ENCODE measurements around the gene GGACT.

The GGACT gene

GRCh38 chr13:100588331-100589177, at the start of gene GGACT:
TSS of gene GGACT (minus strand) at chr13:100588789. CDS start at chr13:100532591, 56,198 bp downstream.
- Histone ChIP-seq H3K27ac (ENCODE audit: low read length) (no peak within 1 kb of the TSS), H3K4me3 (ENCODE audit: low read length) (peak within 1 kb of the TSS; percentile 74)

GRCh38 chr13:100637796-100638195, 49.2 kb upstream of the GGACT start:
- H3K4me1 ChIP-seq (ENCODE audit: insufficient read depth, low read length), result no peaks in the 10 kb centered on the region
- H3K27me3 ChIP-seq (ENCODE audit: insufficient read depth, low read length), result no peaks in the 10 kb centered on the region
- no peaks in the 10 kb centered on the region for H3K9me3 ChIP-seq (ENCODE audit: insufficient read depth, low read depth, low read length)
- no peak overlapping the region for H3K4me3 ChIP-seq (ENCODE audit: low read length)
- no peak overlapping the region for H3K9ac ChIP-seq (ENCODE audit: low read depth, low read length)
- H3K27ac ChIP-seq (ENCODE audit: low read length), result no peak overlapping the region
- peaks cover 94% of the 10 kb centered on the region for H3K36me3 ChIP-seq (ENCODE audit: insufficient read depth, low read depth, low read length)

More at GRCh38 chr13:100588331-100589177, at the start of gene GGACT:
- H3K9ac ChIP-seq (ENCODE audit: low read depth, low read length), result peak within 1 kb of the TSS; percentile 73; the same call in 1 of the 2 replicates
- H3K4me1 ChIP-seq (ENCODE audit: insufficient read depth, low read length), result no peaks in the 10 kb centered on the region
- peaks cover 12% of the 10 kb centered on the region for H3K27me3 ChIP-seq (ENCODE audit: insufficient read depth, low read length)
- H3K36me3 ChIP-seq (ENCODE audit: insufficient read depth, low read depth, low read length), result no peaks in the 10 kb centered on the region
- H3K9me3 ChIP-seq (ENCODE audit: insufficient read depth, low read depth, low read length), result no peaks in the 10 kb centered on the region

GRCh38 chr13:100637380-100637779, 48.8 kb upstream of the GGACT start:
- no peaks in the 10 kb centered on the region for H3K4me1 ChIP-seq (ENCODE audit: insufficient read depth, low read length)
- H3K36me3 ChIP-seq (ENCODE audit: insufficient read depth, low read depth, low read length), result peaks cover 94% of the 10 kb centered on the region
- H3K27me3 ChIP-seq (ENCODE audit: insufficient read depth, low read length), result no peaks in the 10 kb centered on the region
- no peak overlapping the region for H3K9ac ChIP-seq (ENCODE audit: low read depth, low read length)
- no peak overlapping the region for H3K4me3 ChIP-seq (ENCODE audit: low read length)
- no peaks in the 10 kb centered on the region for H3K9me3 ChIP-seq (ENCODE audit: insufficient read depth, low read depth, low read length)
- H3K27ac ChIP-seq (ENCODE audit: low read length), result no peak overlapping the region

- Histone ChIP-seq H3K9me3 (ENCODE audit: insufficient read depth, low read depth, low read length) (no peaks in the 10 kb centered on the region), H3K36me3 (ENCODE audit: insufficient read depth, low read depth, low read length) (peaks cover 94% of the 10 kb centered on the region), H3K9ac (ENCODE audit: low read depth, low read length) (no peak overlapping the region)
These were observed 47.9 kb upstream of the GGACT start for GRCh38 chr13:100636441-100636840.

GRCh38 chr13:100636004-100636403, 47.4 kb upstream of the GGACT start:
- H3K27me3 ChIP-seq (ENCODE audit: insufficient read depth, low read length), result no peaks in the 10 kb centered on the region
- H3K27ac ChIP-seq (ENCODE audit: low read length), result no peak overlapping the region
- H3K9ac ChIP-seq (ENCODE audit: low read depth, low read length), result no peak overlapping the region
- peaks cover 3% of the 10 kb centered on the region; the same call in 1 of the 2 replicates for H3K4me1 ChIP-seq (ENCODE audit: insufficient read depth, low read length)
- H3K36me3 ChIP-seq (ENCODE audit: insufficient read depth, low read depth, low read length), result peaks cover 92% of the 10 kb centered on the region
- H3K4me3 ChIP-seq (ENCODE audit: low read length), result no peak overlapping the region
- no peaks in the 10 kb centered on the region for H3K9me3 ChIP-seq (ENCODE audit: insufficient read depth, low read depth, low read length)

More at GRCh38 chr13:100636441-100636840, 47.9 kb upstream of the GGACT start:
- Histone ChIP-seq H3K27me3 (ENCODE audit: insufficient read depth, low read length) (no peaks in the 10 kb centered on the region), H3K4me1 (ENCODE audit: insufficient read depth, low read length) (no peaks in the 10 kb centered on the region; the same call in 1 of the 2 replicates), H3K27ac (ENCODE audit: low read length) (no peak overlapping the region), H3K4me3 (ENCODE audit: low read length) (no peak overlapping the region)

GRCh38 chr13:100634696-100635095, 46.1 kb upstream of the GGACT start:
- Histone ChIP-seq H3K9ac (ENCODE audit: low read depth, low read length) (no peak overlapping the region), H3K36me3 (ENCODE audit: insufficient read depth, low read depth, low read length) (peaks cover 90% of the 10 kb centered on the region), H3K4me3 (ENCODE audit: low read length) (no peak overlapping the region), H3K4me1 (ENCODE audit: insufficient read depth, low read length) (peaks cover 11% of the 10 kb centered on the region), H3K9me3 (ENCODE audit: insufficient read depth, low read depth, low read length) (no peaks in the 10 kb centered on the region), H3K27ac (ENCODE audit: low read length) (no peak overlapping the region), H3K27me3 (ENCODE audit: insufficient read depth, low read length) (no peaks in the 10 kb centered on the region)

GRCh38 chr13:100633461-100633860, 44.9 kb upstream of the GGACT start:
- Histone ChIP-seq H3K9ac (ENCODE audit: low read depth, low read length) (no peak overlapping the region), H3K9me3 (ENCODE audit: insufficient read depth, low read depth, low read length) (no peaks in the 10 kb centered on the region), H3K27me3 (ENCODE audit: insufficient read depth, low read length) (no peaks in the 10 kb centered on the region), H3K4me3 (ENCODE audit: low read length) (no peak overlapping the region), H3K27ac (ENCODE audit: low read length) (no peak overlapping the region), H3K4me1 (ENCODE audit: insufficient read depth, low read length) (peaks cover 11% of the 10 kb centered on the region), H3K36me3 (ENCODE audit: insufficient read depth, low read depth, low read length) (peaks cover 90% of the 10 kb centered on the region)

- no peak overlapping the region for H3K27ac ChIP-seq (ENCODE audit: low read length)
These were observed 42.0 kb upstream of the GGACT start for GRCh38 chr13:100630555-100630954.

GRCh38 chr13:100627120-100627519, 38.5 kb upstream of the GGACT start:
- Histone ChIP-seq H3K36me3 (ENCODE audit: insufficient read depth, low read depth, low read length) (peaks cover 79% of the 10 kb centered on the region), H3K4me1 (ENCODE audit: insufficient read depth, low read length) (peaks cover 11% of the 10 kb centered on the region), H3K27me3 (ENCODE audit: insufficient read depth, low read length) (no peaks in the 10 kb centered on the region), H3K27ac (ENCODE audit: low read length) (no peak overlapping the region), H3K4me3 (ENCODE audit: low read length) (no peak overlapping the region), H3K9me3 (ENCODE audit: insufficient read depth, low read depth, low read length) (no peaks in the 10 kb centered on the region), H3K9ac (ENCODE audit: low read depth, low read length) (no peak overlapping the region)

More at GRCh38 chr13:100630555-100630954, 42.0 kb upstream of the GGACT start:
- H3K4me3 ChIP-seq (ENCODE audit: low read length), result no peak overlapping the region
- no peaks in the 10 kb centered on the region for H3K27me3 ChIP-seq (ENCODE audit: insufficient read depth, low read length)
- no peaks in the 10 kb centered on the region for H3K9me3 ChIP-seq (ENCODE audit: insufficient read depth, low read depth, low read length)
- peaks cover 82% of the 10 kb centered on the region for H3K36me3 ChIP-seq (ENCODE audit: insufficient read depth, low read depth, low read length)
- H3K9ac ChIP-seq (ENCODE audit: low read depth, low read length), result no peak overlapping the region
- peaks cover 11% of the 10 kb centered on the region for H3K4me1 ChIP-seq (ENCODE audit: insufficient read depth, low read length)

GRCh38 chr13:100625447-100625846, 36.9 kb upstream of the GGACT start:
- Histone ChIP-seq H3K27me3 (ENCODE audit: insufficient read depth, low read length) (no peaks in the 10 kb centered on the region), H3K36me3 (ENCODE audit: insufficient read depth, low read depth, low read length) (peaks cover 83% of the 10 kb centered on the region), H3K9ac (ENCODE audit: low read depth, low read length) (no peak overlapping the region), H3K9me3 (ENCODE audit: insufficient read depth, low read depth, low read length) (no peaks in the 10 kb centered on the region), H3K4me1 (ENCODE audit: insufficient read depth, low read length) (peaks cover 2% of the 10 kb centered on the region; the same call in 1 of the 2 replicates), H3K27ac (ENCODE audit: low read length) (no peak overlapping the region), H3K4me3 (ENCODE audit: low read length) (no peak overlapping the region)

- no peaks in the 10 kb centered on the region for H3K27me3 ChIP-seq (ENCODE audit: insufficient read depth, low read length)
- H3K9me3 ChIP-seq (ENCODE audit: insufficient read depth, low read depth, low read length), result peaks cover 29% of the 10 kb centered on the region
- no peak overlapping the region for H3K4me3 ChIP-seq (ENCODE audit: low read length)
- H3K36me3 ChIP-seq (ENCODE audit: insufficient read depth, low read depth, low read length), result peaks cover 53% of the 10 kb centered on the region
- H3K9ac ChIP-seq (ENCODE audit: low read depth, low read length), result no peak overlapping the region
- H3K4me1 ChIP-seq (ENCODE audit: insufficient read depth, low read length), result no peaks in the 10 kb centered on the region
- H3K27ac ChIP-seq (ENCODE audit: low read length), result no peak overlapping the region
These were observed 32.2 kb upstream of the GGACT start for GRCh38 chr13:100620792-100621191.

GRCh38 chr13:100619940-100620339, 31.4 kb upstream of the GGACT start:
- Histone ChIP-seq H3K27ac (ENCODE audit: low read length) (no peak overlapping the region), H3K27me3 (ENCODE audit: insufficient read depth, low read length) (no peaks in the 10 kb centered on the region), H3K4me1 (ENCODE audit: insufficient read depth, low read length) (no peaks in the 10 kb centered on the region), H3K9me3 (ENCODE audit: insufficient read depth, low read depth, low read length) (peaks cover 29% of the 10 kb centered on the region), H3K4me3 (ENCODE audit: low read length) (no peak overlapping the region), H3K36me3 (ENCODE audit: insufficient read depth, low read depth, low read length) (peaks cover 45% of the 10 kb centered on the region), H3K9ac (ENCODE audit: low read depth, low read length) (no peak overlapping the region)

Measured in iPS-20b (cell line).